Adipose tissue (tissue), 3 donors: ENCODE results near the gene ERICH4. TPM values are rescaled to one million over a fixed set of nuclear protein-coding genes. Genes with fewer than 3 reads are reported as not detected.
A peak's percentile ranks its signal among the peaks of the same experiment; 100 is the strongest.
"Not testable (repeated sequence)": the region's sequence is repeated elsewhere in the genome, so short reads cannot be mapped to it uniquely, and the experiment has no call there.

Source experiments
- H3K27ac ChIP-seq: one replicate; pipeline ENCODE4 v1.5.1; 2013; ENCODE audit warnings: low read depth, low read length
- WGBS, 3 donors: extraction: QIAGEN DNeasy Blood & Tissue Kit; methylation state at CpG; one replicate each; pipeline ENCODE4 v1.1.7; 2013; 5-methylcytosine and 5-hydroxymethylcytosine counted together
- polyA plus RNA-seq, 3 donors: library from polyadenylated mRNA; stranded (reverse); fragments of 200-250 nt; gene quantifications; one replicate each; pipeline ENCODE4 v1.2.3, GENCODE V29; 2013
- donor health status: healthy with polysubstance abuse.
- donor health status: Bipolar disorder and iron deficiency.
- donor health status: healthy.

ERICH4 gene
- polyA plus RNA-seq, 3 donors = not detected

- 7 to 20% (median 7%) methylated on average over 19 to 23 of the region's 23 CpGs for WGBS, 3 donors
- no peak overlapping the region for H3K27ac ChIP-seq
Observed at GRCh38 chr19:41427647-41428480, 15.1 kb upstream of the ERICH4 start.

DNA sequence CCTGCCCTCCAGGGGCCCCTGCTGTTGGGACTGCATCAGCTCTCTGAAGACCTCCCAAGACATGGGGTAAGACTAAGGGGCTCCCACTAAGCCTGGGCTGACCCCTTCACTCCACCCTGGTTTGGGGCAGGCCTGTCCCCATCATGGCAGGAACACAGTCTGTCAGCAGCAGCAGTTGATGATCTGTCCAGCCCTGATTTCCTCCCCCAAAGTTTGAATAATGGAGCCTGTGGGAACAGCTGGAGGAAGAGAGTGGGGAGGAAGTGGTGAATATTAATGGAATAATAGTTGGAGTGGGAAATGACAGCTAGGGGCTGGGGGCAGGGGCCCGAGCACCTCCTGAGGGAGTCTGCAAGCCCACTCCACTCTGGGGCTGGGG, 14.5 kb upstream of the ERICH4 start:
- WGBS, 3 donors = 18 to 71% (median 54%) methylated on average over 1 of the region's 1 CpG
- H3K27ac ChIP-seq = no peak overlapping the region

- H3K27ac ChIP-seq = no peak overlapping the region
- WGBS, 3 donors = 66 to 96% (median 69%) methylated on average over 6 of the region's 6 CpGs
Observed at GRCh38 chr19:41430922-41431321, 12.0 kb upstream of the ERICH4 start.

- 64 to 70% (median 66%) methylated on average over 23 of the region's 23 CpGs for WGBS, 3 donors
Observed at GRCh38 chr19:41431426-41432386, 11.2 kb upstream of the ERICH4 start.

DNA sequence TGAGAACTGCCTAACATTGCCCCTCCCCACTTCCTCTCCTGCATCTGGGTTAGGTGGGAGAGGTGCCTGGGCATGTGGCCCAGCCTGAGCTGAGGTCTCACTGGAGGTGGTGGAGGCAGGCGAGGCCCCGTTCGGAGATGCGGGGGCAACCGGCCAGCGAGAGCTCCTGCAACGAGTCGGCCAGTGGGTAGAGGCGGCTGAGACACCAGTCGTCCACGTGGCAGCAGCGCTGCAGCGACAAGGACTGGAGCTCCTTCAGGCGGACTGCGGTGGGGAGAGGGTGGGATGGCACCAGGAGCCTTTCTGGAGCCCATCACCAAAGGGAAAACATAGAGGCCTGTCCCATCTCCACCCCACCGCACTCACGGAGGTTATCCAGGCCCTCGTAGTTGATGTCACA, 9.8 kb upstream of the ERICH4 start:
- no peak overlapping the region for H3K27ac ChIP-seq
- 90 to 94% (median 90%) methylated on average over 18 of the region's 18 CpGs for WGBS, 3 donors

More at GRCh38 chr19:41431426-41432386, 11.2 kb upstream of the ERICH4 start:
- H3K27ac ChIP-seq = no peak overlapping the region

- H3K27ac ChIP-seq = no peak overlapping the region
- WGBS, 3 donors = 63 to 88% (median 78%) methylated on average over 5 of the region's 5 CpGs
Observed at GRCh38 chr19:41434450-41434849, 8.5 kb upstream of the ERICH4 start.

DNA sequence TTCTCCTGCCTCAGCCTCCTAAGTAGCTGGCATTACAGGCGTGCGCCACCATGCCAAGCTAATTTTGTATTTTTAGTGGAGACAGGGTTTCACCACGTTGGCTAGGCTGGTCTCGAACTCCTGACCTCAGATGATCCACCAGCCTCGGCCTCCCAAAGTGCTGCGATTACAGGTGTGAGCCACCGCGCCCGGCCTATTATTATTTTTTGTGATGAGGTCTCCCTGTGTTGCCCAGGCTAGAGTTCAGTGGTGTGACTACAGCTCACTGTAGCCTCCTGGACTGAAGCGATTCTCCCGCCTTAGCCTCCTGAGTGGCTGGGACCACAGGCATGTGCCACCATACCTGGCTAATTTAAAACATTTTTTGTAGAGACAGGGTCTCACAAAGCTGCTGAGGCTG, 7.6 kb upstream of the ERICH4 start:
- H3K27ac ChIP-seq = not testable (repeated sequence)
- WGBS, 3 donors = 97 to 98% (median 97%) methylated on average over 11 of the region's 11 CpGs

GRCh38 chr19:41435936-41436673, 6.9 kb upstream of the ERICH4 start:
- WGBS, 3 donors = 94 to 97% (median 96%) methylated on average over 19 of the region's 19 CpGs
- no peak overlapping the region for H3K27ac ChIP-seq

GRCh38 chr19:41436674-41436951, 6.3 kb upstream of the ERICH4 start:
- no peak overlapping the region for H3K27ac ChIP-seq

GRCh38 chr19:41437944-41438574, 4.9 kb upstream of the ERICH4 start:
- WGBS, 3 donors = 90 to 92% (median 91%) methylated on average over 7 of the region's 7 CpGs

DNA sequence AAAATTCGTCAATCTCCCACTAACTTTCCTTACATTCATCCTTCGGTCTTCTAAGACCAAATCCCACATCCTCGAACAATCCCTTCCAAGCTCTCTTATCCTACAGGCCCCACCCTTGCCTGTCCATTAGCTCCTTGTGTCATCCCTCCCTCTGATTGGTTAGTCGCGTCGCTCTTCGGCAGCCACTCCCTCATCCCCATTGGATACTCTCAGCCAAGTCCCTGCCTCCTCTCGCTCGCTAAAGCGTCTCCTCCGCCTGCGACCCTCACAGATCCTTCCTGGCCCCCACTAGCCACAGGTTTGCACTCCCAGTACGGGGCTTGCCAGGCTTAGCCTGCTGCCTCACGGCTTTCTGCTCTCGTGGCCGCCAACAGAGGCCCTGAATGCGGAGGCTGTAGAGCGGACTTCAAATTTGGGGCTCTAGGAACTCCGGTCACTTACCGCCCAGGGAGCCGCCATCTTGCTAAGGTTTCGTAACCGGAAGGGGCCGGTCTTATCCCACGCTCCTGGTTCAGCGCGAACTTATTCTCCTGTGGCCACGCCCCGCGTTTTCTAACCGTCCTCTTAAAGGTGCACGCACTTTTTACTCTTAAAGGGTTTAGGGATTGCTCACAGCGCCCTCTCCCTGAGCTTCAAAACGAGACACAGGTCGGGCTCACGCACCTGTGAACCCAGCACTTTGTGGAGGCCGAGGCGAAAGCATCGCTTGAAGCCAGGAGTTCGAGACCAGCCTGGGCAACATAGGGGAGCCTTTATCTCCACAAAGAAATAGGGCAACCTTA, 3.3 kb upstream of the ERICH4 start, which contains the start of gene DMAC2:
TSS of gene DMAC2 (minus strand) at position 472 of the 782 bp plus-strand sequence. CDS start at position 459, 13 bp downstream.
- H3K27ac ChIP-seq = peak within 1 kb of the TSS; percentile 96
- 1% methylated on average over 40 of the region's 40 CpGs for WGBS, 3 donors

More at GRCh38 chr19:41437944-41438574, 4.9 kb upstream of the ERICH4 start:
- H3K27ac ChIP-seq = no peak overlapping the region

GRCh38 chr19:41441321-41441945, 1.5 kb upstream of the ERICH4 start:
- WGBS, 3 donors = 74 to 85% (median 77%) methylated on average over 12 to 15 of the region's 15 CpGs
- H3K27ac ChIP-seq = no peak overlapping the region

DNA sequence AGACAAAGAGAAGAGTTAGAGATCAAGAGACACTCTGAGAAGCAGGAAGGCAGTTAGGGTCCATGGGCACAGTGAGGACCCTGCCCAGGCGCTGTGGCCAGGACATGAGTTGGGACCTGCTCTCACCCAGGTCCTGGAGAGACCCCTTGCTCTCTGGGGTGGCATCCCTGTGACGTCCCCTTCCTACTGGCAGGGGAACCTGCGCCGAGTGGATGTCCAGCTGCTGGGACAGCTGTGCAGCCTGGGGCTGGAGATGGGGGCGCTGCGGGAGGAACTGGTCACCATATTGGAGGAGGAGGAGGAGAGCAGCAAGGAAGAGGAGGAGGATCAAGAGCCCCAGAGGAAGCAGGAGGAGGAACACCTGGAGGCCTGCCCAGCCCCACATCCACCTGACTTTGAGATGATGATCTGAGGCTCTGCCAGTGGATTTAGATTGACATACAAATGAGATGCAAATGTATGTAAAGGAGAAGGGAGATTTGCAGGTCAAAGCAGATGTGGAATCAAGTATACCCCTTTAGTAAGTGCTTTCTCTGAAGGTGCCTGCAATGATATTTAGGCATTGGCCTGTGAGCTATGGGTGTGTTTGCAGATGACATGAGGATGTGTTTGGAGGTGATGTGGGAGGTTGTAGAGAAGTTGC, 978 bp downstream of the ERICH4 start:
- H3K27ac ChIP-seq = no peak overlapping the region
- 59 to 63% (median 63%) methylated on average over 6 of the region's 6 CpGs for WGBS, 3 donors

DNA sequence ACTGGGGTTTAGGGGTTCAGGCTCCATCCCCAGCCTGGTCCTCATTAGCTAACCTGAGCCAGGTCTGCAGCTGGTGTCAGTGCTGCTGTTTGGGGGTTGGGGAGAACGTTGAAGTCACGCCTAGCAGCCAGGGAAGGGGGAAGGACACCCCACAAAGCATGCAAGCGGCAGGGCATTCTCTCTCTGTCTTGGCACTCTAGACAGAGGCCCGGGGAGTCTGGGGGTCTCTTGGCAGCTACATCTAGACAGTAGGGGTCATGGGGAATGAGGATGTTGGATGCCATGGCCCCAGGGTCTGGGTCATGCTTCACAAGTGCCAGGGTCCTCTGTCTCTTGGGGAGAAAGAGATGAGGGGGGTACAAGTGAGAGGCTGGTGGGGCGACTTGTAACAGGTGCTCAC, 2.6 kb downstream of the ERICH4 start:
- H3K27ac ChIP-seq = no peak overlapping the region
- whole genome bisulfite sequencing, 3 donors = 48 to 72% (median 63%) methylated on average over 5 of the region's 5 CpGs

GRCh38 chr19:41447732-41448332, 4.9 kb downstream of the ERICH4 start:
- WGBS, 3 donors = 48 to 62% (median 51%) methylated on average over 12 of the region's 12 CpGs
- H3K27ac ChIP-seq = no peak overlapping the region

DNA sequence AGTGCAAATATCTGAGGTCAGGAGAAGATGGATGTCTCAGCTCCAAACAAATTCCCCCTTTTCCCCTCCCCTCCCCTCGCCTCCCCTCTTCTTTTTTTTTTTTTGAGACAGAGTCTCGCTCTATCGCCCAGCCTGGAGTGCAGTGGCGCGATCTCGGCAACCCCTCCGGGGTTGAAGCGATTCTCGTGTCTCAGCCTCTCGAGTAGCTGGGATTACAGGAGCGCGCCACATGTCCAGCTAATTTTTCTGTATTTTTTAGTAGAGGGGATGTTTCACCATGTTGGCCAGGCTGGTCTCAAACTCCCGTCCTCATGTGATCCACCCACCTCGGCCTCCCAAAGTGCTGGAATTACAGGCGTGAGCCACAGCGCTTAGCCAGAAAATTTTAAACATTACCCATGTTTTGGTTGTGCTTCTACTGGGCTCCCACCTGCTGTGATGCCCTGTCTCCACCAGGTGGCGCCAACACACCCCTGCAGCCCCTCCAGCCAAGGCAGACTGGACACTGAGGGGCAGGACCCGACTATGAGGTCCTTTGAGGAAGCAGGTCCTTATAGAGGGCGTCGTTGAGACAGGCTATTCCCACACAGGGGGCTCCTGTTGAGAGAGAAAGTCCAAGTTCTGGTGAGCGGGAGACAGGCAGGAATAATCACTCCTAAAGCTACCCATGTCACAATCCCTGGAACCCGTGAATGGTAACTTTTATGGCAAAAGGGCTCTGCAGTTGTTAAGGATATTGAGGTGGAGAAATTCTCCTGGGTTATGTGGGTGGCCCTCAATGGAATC, 6.3 kb downstream of the ERICH4 start:
- 2 to 6% (median 3%) methylated on average over 21 to 22 of the region's 22 CpGs for WGBS, 3 donors
- no peak overlapping the region for H3K27ac ChIP-seq
